Mesodermal cell (in vitro differentiated cells): ENCODE data around the gene SPTLC2.
A peak's percentile ranks its signal among the peaks of the same experiment; 100 is the strongest.

Source experiments
- H3K27ac ChIP-seq: 2 replicates; pipeline ENCODE4 v1.7.0; 2013; ENCODE audit warnings: mild to moderate bottlenecking, low read depth, low read length, moderate library complexity; ENCODE audit not compliant: severe bottlenecking
- H3K36me3 ChIP-seq: 2 replicates; pipeline ENCODE4 v1.7.1; 2013; ENCODE audit warnings: mild to moderate bottlenecking, low read length, moderate library complexity; ENCODE audit not compliant: control insufficient read depth, insufficient read depth
- H3K4me1 ChIP-seq: one replicate; pipeline ENCODE4 v1.7.1; 2013; ENCODE audit warnings: mild to moderate bottlenecking, low read length; ENCODE audit not compliant: insufficient read depth, control insufficient read depth, poor library complexity, severe bottlenecking
- H3K4me3 ChIP-seq: 2 replicates; pipeline ENCODE4 v1.7.0; 2013; ENCODE audit warnings: low read length, control low read depth, mild to moderate bottlenecking; ENCODE audit not compliant: insufficient read depth, poor library complexity, severe bottlenecking; ENCODE audit errors: extremely low read depth
- H3K9me3 ChIP-seq: 2 replicates; pipeline ENCODE4 v1.7.1; 2013; ENCODE audit warnings: mild to moderate bottlenecking, low read length, moderate library complexity; ENCODE audit not compliant: control insufficient read depth
- WGBS, 2 experiments: methylation state at CpG; one replicate each; pipeline ENCODE4 v1.1.5; 2013; ENCODE audit warnings: missing lambda C conversion rate in 2 of 2; ENCODE audit not compliant: insufficient coverage in 2 of 2; 5-methylcytosine and 5-hydroxymethylcytosine counted together

The SPTLC2 gene

DNA sequence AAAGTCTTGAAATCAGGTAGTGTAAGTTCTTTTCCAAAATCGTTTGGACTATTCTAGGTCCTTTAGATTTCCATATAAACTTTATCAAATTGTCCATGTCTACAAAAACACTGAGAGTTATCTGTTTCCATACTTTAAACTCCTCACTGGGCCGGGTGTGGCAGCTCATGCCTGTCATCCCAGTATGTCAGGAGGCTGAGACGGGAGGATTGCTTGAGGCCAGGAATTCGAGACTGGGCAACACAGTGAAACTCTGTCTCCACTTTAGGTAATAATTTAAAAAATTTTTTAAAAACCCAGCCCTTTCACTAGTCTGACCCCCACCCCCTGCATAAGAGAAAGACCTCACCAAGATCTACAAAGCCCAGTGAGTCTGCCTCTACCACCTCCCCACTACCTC lies 111.4 kb downstream of the SPTLC2 start:
- H3K4me1 ChIP-seq: peaks cover 8% of the 10 kb centered on the region
- H3K36me3 ChIP-seq: peaks cover 25% of the 10 kb centered on the region
- whole genome bisulfite sequencing, 2 experiments: 89 to 100% methylated on average over 2 to 3 of the region's 4 CpGs
- H3K9me3 ChIP-seq: no peaks in the 10 kb centered on the region
- no peak overlapping the region for H3K4me3 ChIP-seq
- no peak overlapping the region for H3K27ac ChIP-seq

DNA sequence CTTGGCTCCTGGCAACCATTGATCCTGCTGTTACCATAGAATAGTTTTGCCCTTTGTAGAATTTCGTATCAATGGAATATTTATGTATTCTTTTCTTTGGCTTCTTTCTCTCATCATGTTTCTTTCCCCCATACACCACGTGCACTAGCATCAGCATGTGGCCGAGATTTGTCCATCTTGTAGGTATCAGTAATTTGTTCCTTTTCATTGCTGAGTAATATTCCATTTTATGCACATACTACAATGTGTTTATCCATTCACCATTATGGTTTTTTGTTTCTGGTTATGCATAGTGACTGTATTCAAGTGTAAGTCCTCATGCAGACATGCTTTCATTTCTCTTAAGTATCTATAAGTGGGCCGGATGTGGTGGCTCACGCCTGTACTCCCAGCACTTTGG lies 113.3 kb downstream of the SPTLC2 start:
- Histone ChIP-seq H3K36me3 (peaks cover 12% of the 10 kb centered on the region), H3K4me3 (no peak overlapping the region), H3K9me3 (no peaks in the 10 kb centered on the region), H3K27ac (no peak overlapping the region), H3K4me1 (no peaks in the 10 kb centered on the region)
- WGBS, 2 experiments: 100% methylated on average over 1 of the region's 5 CpGs

GRCh38 chr14:77502109-77502782 lies 114.2 kb downstream of the SPTLC2 start:
- no peak overlapping the region for H3K27ac ChIP-seq
- H3K36me3 ChIP-seq: peaks cover 12% of the 10 kb centered on the region
- no peaks in the 10 kb centered on the region for H3K4me1 ChIP-seq
- 87 to 88% methylated on average over 8 to 9 of the region's 11 CpGs for WGBS, 2 experiments
- H3K4me3 ChIP-seq: no peak overlapping the region
- no peaks in the 10 kb centered on the region for H3K9me3 ChIP-seq

DNA sequence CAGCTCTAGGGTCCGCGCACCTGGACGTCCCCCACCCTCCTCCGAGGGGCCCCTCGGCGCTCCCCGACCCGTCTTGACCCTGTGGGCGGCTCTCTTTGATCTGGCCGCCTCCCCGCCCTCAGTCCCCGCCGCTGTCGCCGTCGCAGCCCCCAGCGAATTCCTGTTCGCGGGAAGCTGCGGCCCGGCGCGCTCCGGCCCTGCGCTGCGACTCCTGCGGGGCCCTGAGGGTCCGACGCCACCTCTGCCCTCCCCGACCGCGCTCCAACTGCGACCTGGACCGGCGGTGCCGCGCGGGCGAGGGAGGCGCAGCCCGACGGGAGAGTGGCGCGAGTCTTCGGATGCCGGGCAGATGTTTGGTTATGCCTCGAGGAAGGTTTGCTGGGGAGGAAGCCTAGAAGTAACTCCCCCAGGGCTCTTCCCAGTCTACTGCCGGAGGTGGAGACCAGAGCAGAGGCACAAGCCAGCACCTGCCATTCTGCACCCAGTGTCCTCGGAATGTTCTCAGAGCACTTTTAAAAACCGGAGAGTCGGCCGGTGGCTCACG lies 117.4 kb downstream of the SPTLC2 start:
- no peaks in the 10 kb centered on the region for H3K9me3 ChIP-seq
- peak overlapping the region; percentile 45 for H3K4me3 ChIP-seq
- no peaks in the 10 kb centered on the region for H3K36me3 ChIP-seq
- H3K4me1 ChIP-seq: no peaks in the 10 kb centered on the region
- WGBS, 2 experiments: 8 to 9% methylated on average over 32 to 43 of the region's 53 CpGs
- no peak overlapping the region for H3K27ac ChIP-seq

- Histone ChIP-seq H3K36me3 (no peaks in the 10 kb centered on the region), H3K27ac (no peak within 1 kb of the TSS), H3K4me3 (peak within 1 kb of the TSS; percentile 45), H3K9me3 (no peaks in the 10 kb centered on the region), H3K4me1 (no peaks in the 10 kb centered on the region)
- 2 to 3% methylated on average over 81 to 92 of the region's 104 CpGs for WGBS, 2 experiments
Observed at GRCh38 chr14:77498120-77498979, 118.1 kb downstream of the SPTLC2 start, which contains the start of gene ISM2. ISM2 (minus strand) TSS chr14:77498816; CDS start chr14:77498793, 23 bp downstream.

GRCh38 chr14:77495334-77495733 lies 121.1 kb downstream of the SPTLC2 start:
- no peaks in the 10 kb centered on the region for H3K4me1 ChIP-seq
- no peak overlapping the region for H3K4me3 ChIP-seq
- no peaks in the 10 kb centered on the region for H3K9me3 ChIP-seq
- H3K27ac ChIP-seq: no peak overlapping the region
- no peaks in the 10 kb centered on the region for H3K36me3 ChIP-seq
- WGBS, 2 experiments: no CpG with 5 or more reads among the region's 7 CpGs

- Histone ChIP-seq H3K4me3 (no peak overlapping the region), H3K9me3 (no peaks in the 10 kb centered on the region), H3K27ac (no peak overlapping the region), H3K4me1 (no peaks in the 10 kb centered on the region), H3K36me3 (no peaks in the 10 kb centered on the region)
- 85 to 91% methylated on average over 3 to 4 of the region's 5 CpGs for WGBS, 2 experiments
Observed at GRCh38 chr14:77491056-77491455, 125.4 kb downstream of the SPTLC2 start.

DNA sequence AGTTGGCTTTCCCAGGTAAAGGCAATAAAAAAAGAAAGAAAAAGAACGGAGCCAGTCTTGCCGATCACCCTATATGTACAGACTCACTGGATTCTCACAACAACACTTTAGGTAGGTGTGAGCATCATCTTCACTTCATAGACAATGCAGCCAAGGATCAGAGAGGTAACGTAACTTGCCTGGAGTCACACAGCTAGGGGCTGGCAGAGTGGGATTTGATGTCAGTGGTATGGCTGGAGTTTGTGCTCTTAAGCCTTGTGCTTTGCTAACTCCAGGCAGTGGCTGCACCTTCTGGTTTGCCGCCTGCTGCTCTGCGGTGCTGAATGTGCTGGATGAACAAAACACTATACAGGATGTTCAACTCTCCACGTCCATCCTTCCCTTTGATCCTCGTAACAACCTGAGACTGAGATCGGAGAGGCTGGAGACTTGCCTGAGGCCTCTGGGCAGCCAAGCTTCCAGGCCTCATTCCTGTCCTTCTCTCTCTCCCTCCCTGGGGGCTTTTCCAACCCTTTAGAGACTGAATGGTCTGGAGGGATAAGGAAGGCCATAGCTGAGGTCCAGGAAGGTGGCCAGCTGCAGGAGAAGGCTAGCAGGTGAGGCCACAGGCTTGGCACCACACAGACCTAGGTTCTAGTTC lies 126.0 kb downstream of the SPTLC2 start:
- 85 to 96% methylated on average over 5 of the region's 8 CpGs for WGBS, 2 experiments
- Histone ChIP-seq H3K9me3 (no peaks in the 10 kb centered on the region), H3K36me3 (no peaks in the 10 kb centered on the region), H3K4me3 (no peak overlapping the region), H3K4me1 (no peaks in the 10 kb centered on the region), H3K27ac (no peak overlapping the region)

DNA sequence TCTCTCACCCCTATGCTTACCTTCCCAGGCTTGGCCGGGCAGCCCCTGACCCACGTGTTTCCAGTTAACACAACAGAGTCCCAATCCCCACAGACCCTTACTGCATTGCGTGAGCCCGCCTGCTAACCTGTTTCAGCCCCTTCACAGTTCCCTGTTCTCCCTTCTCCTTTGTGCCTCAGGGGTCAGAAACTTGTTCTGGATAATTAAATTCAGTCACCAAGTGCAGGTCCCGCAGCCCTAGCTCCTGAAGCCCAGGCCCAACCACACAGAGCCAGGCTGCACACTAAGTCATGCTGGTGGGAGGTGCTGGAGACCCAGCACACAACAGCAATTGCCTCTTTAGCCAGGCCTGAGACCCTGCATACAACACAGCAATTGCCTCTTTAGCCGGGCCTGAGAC lies 127.4 kb downstream of the SPTLC2 start:
- Histone ChIP-seq H3K36me3 (no peaks in the 10 kb centered on the region), H3K4me1 (no peaks in the 10 kb centered on the region), H3K9me3 (no peaks in the 10 kb centered on the region), H3K4me3 (no peak overlapping the region), H3K27ac (no peak overlapping the region)
- 83 to 89% methylated on average over 4 to 5 of the region's 6 CpGs for WGBS, 2 experiments

GRCh38 chr14:77488558-77488957 lies 127.9 kb downstream of the SPTLC2 start:
- Histone ChIP-seq H3K36me3 (no peaks in the 10 kb centered on the region), H3K27ac (no peak overlapping the region), H3K4me3 (no peak overlapping the region), H3K9me3 (no peaks in the 10 kb centered on the region), H3K4me1 (no peaks in the 10 kb centered on the region)
- 86 to 90% methylated on average over 4 to 7 of the region's 7 CpGs for WGBS, 2 experiments
